Fibroblast of skin of back (primary cell): ENCODE data around the gene C20orf141.
"Not testable (repeated sequence)": the region's sequence is repeated elsewhere in the genome, so short reads cannot be mapped to it uniquely, and the experiment has no call there.

Source experiments
- DNase-seq: peaks from one replicate; pipeline ENCODE4 v3.0.0-alpha.2; 2013

The C20orf141 gene

GRCh38 chr20:2820896-2821869, 6.4 kb downstream of the C20orf141 start:
- DNase-seq, result no peak

DNA sequence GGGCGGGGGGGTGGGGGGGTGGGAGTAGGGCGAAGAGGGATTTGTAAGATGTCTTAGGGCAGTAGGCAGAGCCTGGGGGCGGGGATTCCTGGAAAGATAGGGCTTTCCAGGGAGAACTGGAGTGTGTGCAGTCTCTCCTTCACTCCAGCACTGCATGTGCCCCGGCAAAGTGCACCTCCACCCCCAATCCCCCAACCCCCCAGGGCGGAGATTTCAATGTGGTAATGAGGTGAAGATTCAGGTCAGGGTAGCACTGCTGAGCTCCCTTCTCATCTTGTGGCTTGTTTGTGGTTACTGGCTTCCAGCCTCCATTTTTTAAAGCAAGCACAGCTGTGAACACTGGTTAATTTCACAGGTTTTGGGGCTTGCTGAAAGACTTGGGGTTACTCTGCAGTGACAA, 7.3 kb downstream of the C20orf141 start:
- no peak for DNase-seq

GRCh38 chr20:2825761-2826160, 11.0 kb downstream of the C20orf141 start:
- no peak for DNase-seq

DNA sequence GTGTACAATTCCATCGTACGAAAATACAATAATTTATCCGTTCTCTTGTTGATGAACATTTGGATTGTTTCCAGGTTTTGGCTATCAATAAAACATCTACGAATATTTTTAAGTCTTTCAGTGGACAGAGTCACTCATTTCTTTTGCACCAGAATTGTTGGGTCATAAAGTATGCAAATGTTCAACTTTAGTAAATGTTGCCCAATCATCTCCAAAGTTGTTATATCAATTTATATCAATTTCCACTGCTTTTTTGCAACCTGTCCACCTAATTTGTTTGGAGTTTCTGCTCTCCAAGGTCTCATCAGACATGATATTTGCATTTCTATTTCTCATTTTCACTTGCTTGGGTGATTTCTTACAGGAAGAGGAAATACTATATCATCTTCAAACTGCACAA, 11.9 kb downstream of the C20orf141 start:
- no peak for DNase-seq

- DNase-seq, result no peak
These were observed 14.6 kb downstream of the C20orf141 start for GRCh38 chr20:2829376-2829775.

DNA sequence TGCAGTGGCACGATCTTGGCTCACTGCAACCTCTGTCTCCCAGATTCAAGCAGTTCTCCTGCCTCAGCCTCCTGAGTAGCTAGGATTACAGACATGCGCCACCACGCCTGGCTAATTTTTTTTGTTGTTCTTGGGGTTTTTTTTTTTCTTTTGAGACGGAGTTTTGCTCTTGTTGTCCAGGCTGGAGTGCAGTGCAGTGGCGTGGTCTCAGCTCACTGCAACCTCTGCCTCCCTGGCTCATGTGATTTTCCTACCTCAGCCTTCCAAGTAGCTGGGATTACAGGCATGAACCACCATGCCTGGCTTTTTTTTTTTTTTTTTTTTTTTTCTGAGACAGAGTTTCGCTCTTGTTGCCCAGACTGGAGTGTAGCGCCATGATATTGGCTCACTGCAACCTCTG, 16.4 kb downstream of the C20orf141 start:
- DNase-seq, result not testable (repeated sequence)

- no peak for DNase-seq
These were observed 19.0 kb downstream of the C20orf141 start for GRCh38 chr20:2833761-2834160.

DNA sequence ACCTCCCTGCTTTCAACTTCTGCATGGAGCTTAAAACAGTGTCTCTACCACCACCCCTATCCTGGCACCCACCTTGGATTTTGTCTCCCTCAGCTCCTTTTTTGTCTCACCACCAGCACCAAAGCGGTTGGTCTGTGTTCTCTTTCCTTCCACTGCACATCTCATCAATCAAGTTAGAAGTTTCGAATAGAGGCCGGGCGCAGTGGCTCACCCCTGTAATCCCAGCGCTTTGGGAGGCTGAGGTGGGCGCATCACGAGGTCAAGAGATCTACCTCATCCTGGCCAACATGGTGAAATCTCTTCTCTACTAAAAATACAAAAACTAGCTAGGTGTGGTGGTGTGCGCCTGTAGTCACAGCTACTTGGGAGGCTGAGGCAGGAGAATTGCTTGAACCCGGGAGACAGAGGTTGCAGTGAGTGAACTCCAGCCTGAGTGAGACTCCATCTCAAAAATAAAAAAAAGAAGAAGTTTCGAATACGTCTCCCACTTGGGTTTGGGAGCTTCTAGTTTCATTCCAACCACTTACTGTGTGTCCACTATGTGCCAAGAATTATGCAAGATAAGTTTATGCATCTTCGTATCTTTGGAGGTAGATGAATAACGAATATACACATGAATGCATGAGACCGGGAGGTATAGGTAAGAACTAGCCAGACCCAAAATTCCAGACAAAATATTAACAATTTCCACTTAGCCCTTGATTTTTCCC, 19.8 kb downstream of the C20orf141 start:
- no peak for DNase-seq

DNA sequence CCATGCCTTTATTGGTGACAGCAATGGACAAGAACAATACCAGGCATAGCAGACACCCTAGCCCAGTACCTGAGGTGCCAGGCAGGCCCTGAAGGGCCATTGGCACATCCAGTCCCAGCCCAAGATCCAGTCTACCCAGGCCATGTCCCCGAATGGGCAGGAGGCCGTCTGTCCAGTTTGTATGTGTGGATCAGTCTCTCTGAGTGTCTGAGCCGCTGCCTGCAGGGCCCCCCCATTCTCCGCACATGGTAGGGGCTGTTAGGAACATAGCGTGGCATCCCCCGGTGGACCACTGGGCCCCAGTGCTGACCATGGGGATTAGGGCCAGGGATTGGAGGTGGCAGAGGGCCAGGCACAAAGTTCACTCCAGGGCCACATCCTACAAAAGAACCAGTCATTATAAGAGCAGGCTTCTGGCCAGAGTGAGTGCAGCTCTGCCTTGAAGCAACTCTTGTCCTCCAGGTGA, 20.6 kb downstream of the C20orf141 start:
- no peak for DNase-seq

DNA sequence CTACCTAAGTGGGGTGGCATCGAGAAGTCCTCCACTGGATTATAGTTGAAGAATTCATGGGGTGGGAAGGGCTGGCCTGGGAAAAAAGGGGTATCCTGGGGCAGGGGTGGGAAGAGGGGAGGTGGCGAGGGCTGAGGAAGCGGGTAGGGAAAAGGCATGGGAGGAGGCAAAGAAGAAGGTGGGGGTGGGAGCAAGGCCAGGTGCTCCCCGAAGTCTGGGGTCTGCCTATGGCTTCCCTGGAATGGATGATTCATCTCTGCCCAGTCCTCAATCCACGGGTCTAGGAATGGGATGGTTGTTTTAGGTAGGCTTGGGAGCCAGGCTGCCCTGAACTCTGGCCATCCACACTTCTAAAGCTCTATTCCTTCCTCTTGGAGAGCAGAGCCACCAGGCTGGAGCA, 21.2 kb downstream of the C20orf141 start:
- no peak for DNase-seq

GRCh38 chr20:2837221-2837960, 22.6 kb downstream of the C20orf141 start:
- DNase-seq, result no peak

DNA sequence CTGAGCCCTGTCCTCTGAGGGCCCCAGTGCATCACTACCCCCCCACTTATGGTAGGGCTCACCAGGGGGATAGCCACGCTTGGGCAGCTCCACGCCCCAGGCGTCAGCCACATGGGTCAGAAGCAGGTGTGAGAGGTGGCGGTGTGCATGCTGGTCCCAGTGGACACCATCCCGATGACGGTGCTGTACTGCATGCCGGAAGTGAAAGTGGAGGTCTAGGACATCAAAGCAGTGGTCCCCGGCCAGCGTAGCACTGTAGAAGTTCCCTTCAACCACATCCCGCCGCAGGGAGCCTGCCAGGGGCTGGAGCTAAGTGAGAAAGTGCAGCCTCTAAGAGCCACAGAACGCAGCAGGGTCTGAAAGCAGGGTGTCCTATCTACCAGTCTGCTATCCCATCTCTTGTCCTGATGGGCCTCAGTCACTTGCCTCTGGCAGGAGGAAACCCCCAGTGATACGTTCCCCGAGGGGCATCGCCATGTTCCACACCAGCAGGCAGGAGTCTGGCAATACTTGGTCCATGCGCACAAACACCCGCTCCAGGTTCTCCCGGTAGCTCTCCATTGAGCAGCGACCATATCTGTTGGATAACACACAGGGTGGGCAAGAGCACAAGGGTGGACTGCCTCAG, 23.5 kb downstream of the C20orf141 start:
- no peak for DNase-seq

GRCh38 chr20:2838847-2839671, 24.3 kb downstream of the C20orf141 start:
- no peak for DNase-seq

DNA sequence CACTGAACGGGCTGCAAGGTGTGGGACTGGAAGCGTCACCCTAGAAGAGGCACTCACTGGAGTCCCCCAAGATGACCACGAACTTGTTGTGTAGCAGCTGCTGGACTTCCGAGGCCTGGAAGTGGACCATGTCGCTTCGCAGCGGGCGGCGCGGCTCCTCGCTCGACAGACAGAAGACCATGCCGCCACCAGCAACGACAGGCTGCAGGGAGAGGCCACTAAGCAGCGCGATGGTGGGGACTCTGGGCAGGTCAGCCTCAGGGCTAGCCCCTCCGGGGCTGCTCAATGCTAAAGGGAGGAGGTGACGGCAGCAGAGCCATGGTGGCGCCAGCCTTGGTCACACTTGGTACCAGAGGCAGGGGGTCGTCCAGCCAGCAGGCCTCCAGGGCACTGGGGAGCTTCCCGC, 24.9 kb downstream of the C20orf141 start:
- DNase-seq, result no peak

GRCh38 chr20:2840138-2840966, 25.6 kb downstream of the C20orf141 start, which contains the start of the genes PCED1A and VPS16:
Gene PCED1A (minus strand): TSS chr20:2840655. CDS start chr20:2839912, 743 bp downstream.
Gene VPS16 (plus strand): TSS chr20:2840745. CDS start chr20:2840775, 30 bp downstream.
- DNase-seq, result peak; percentile 87

- DNase-seq, result peak; percentile 74
These were observed 26.3 kb downstream of the C20orf141 start for GRCh38 chr20:2840967-2841531.

DNA sequence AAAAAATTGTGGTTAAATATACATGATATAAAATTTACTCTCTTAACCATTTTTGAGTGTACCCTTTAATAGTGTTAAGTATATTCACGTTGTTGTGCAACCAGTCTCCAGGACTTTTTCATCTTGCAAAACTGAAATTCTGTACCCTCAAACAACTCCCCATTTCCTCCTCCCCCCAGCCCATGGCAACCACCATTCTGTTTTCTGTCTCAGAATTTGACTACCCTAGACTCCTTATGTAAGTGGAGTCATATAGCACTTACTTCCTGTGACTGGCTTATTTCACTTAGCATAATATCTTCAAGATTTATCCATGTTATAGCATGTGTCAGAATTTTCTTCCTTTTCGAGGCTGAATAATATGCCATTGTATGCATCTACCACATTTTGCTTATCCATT, 30.8 kb downstream of the C20orf141 start:
- DNase-seq, result no peak

GRCh38 chr20:2846698-2847097, 31.9 kb downstream of the C20orf141 start:
- DNase-seq, result no peak

DNA sequence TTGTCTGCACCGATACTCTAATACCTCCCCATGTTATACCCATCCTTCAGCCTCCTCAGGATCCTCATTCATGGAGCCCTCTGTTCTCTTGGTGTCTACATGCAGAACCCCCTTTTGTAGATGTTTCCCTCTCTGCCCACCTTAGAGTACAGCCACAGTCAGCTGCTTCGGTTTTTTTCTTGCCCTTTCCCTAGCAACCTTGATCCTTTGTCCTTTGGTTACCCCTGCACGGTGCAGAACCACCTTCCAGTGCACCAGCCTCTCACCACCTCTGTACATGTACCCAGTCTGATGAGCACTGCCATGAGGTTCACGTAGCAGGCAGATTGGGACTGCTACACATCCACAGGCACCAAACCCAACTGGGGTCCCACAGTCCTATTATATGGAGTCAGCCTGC, 33.0 kb downstream of the C20orf141 start:
- no peak for DNase-seq

DNA sequence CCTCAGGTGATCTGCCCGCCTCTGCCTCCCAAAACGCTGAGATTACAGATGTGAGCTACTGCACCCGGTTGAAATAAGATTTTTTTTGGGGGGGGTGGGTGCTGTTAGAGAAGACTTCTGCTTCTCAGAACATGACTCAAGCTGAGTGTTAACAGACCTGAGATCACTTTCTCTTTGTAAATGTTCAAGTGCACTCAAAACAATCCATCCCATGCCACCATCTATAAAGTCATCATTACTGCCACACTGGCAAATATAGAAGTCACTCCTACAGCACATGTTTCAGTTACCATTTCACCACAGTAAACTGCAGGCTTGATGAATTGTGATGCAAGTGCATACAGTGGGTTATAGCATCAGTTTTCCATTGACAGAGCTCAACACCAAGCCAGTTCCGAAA, 34.7 kb downstream of the C20orf141 start:
- DNase-seq, result no peak
